ENCODE data around the gene LPCAT1.

Gene LPCAT1

DNA sequence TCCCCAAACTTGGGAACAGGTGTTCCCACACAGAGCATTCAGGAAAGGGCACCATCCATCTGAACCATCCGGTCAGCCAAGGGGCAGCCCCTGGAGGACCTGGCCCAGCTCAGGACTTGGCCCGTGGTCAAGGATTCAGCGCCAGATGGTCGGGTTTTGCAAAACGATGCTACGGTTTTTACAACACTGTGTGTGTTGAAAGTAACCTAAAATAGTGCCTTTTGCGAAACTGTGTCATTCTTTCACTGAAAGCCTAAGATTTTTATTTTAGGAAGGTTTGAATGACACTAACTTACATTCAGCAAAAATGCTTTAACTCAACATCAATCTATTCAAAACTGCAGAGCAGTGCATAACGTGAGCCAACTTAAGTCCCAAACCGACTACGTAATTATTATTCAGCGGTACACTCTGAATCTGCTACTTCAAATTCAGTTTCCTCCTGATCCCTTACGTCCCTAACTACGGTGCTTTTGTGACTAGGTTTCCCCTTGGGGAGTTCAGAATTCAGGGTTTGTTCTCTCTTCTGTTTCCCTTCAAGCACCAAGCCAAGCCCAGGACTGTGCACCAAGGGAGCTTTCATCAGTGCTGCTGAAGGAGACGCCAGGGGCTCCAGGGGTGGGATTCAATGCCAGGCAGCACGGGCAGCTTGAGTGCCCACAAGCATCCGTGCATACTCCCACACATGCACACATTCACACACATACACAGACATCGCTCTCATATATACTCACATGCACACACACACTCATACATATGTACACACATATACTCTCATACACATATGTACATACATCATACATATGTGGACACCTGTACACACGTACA lies 25.8 kb downstream of the LPCAT1 start:
- TF ChIP-seq ZNF274 (IDR thresholded peaks at IDR 0.05; ENCODE audit: low read depth, low read length), result no peak
- TF ChIP-seq SUZ12 (IDR thresholded peaks at IDR 0.05; ENCODE audit: extremely low read depth, insufficient read depth, insufficient read length), result no peak
- no peak for TF ChIP-seq YY1 (IDR thresholded peaks at IDR 0.05; ENCODE audit: insufficient read depth, insufficient read length)
- Histone ChIP-seq H3K4me3 (ENCODE audit: insufficient read length, low read depth) (no peak overlapping the region), H3K27me3 (ENCODE audit: insufficient read depth, insufficient read length) (no peaks in the 10 kb centered on the region), H3K9ac (ENCODE audit: insufficient read length, low read depth) (no peak overlapping the region), H3K36me3 (ENCODE audit: insufficient read depth, insufficient read length, low read length) (peaks cover 77% of the 10 kb centered on the region), H3K4me1 (ENCODE audit: insufficient read depth, insufficient read length) (peaks cover 11% of the 10 kb centered on the region), H3K9me3 (ENCODE audit: insufficient read depth, low read length) (no peaks in the 10 kb centered on the region)
- DNase-seq (ENCODE audit: low read depth, low spot score), result no peak

DNA sequence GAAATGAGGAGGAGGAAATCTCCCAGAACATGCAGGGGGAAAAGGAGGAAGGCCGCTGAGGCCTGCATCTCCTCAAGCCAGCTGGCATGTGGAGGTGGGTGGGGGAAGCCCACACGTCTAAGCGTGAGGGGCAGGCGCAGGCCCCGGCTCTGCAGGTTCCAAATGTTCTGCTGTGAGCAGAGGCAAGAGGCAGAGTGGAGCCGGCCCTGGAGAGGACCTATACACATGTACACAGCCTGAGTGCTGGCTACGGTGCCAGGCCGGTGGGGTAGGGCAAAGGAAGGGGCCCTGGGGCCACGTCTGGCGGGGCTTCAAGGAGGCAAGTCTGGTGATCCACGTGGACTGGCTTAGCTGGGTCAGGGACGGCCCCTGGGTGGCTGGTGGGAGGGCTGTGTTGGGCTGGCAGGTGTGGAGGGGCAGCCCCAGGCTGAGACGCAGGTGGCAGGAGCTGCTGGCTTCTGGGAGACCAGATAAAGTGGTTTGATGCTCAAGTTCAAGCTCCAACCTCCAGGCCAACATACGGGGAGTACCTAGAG lies 26.4 kb downstream of the LPCAT1 start:
- Histone ChIP-seq H3K27me3 (ENCODE audit: insufficient read depth, insufficient read length) (no peaks in the 10 kb centered on the region), H3K4me1 (ENCODE audit: insufficient read depth, insufficient read length) (peaks cover 8% of the 10 kb centered on the region), H3K9ac (ENCODE audit: insufficient read length, low read depth) (no peak overlapping the region), H3K9me3 (ENCODE audit: insufficient read depth, low read length) (no peaks in the 10 kb centered on the region), H3K36me3 (ENCODE audit: insufficient read depth, insufficient read length, low read length) (peaks cover 84% of the 10 kb centered on the region), H3K4me3 (ENCODE audit: insufficient read length, low read depth) (no peak overlapping the region)
- no peak for DNase-seq (ENCODE audit: low read depth, low spot score)
- TF ChIP-seq YY1 (IDR thresholded peaks at IDR 0.05; ENCODE audit: insufficient read depth, insufficient read length), result no peak
- no peak for TF ChIP-seq ZNF274 (IDR thresholded peaks at IDR 0.05; ENCODE audit: low read depth, low read length)
- TF ChIP-seq SUZ12 (IDR thresholded peaks at IDR 0.05; ENCODE audit: extremely low read depth, insufficient read depth, insufficient read length), result no peak

DNA sequence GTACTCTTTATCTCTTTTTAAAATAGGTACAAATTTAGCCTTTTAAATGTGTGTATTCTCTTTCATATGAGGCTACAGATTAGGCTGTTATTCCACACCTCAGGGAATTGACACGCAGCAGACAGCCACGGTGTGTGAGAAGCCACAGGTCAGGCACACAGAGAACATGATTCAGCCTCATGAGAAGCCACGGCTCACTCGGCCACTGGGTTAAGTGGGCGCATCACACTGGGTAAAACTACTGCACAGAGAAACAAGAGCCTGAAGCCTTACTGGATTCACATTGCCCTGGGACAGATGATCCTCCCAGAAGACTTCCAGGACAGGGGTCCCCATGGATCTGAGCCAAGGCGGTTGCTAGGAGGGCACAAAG lies 28.2 kb downstream of the LPCAT1 start:
- no peak for TF ChIP-seq YY1 (IDR thresholded peaks at IDR 0.05; ENCODE audit: insufficient read depth, insufficient read length)
- TF ChIP-seq ZNF274 (IDR thresholded peaks at IDR 0.05; ENCODE audit: low read depth, low read length), result no peak
- no peak for TF ChIP-seq SUZ12 (IDR thresholded peaks at IDR 0.05; ENCODE audit: extremely low read depth, insufficient read depth, insufficient read length)
- H3K4me3 ChIP-seq (ENCODE audit: insufficient read length, low read depth), result no peak overlapping the region
- H3K9me3 ChIP-seq (ENCODE audit: insufficient read depth, low read length), result no peaks in the 10 kb centered on the region
- DNase-seq (ENCODE audit: low read depth, low spot score), result no peak
- H3K9ac ChIP-seq (ENCODE audit: insufficient read length, low read depth), result no peak overlapping the region
- no peaks in the 10 kb centered on the region for H3K27me3 ChIP-seq (ENCODE audit: insufficient read depth, insufficient read length)
- H3K36me3 ChIP-seq (ENCODE audit: insufficient read depth, insufficient read length, low read length), result peaks cover 87% of the 10 kb centered on the region
- H3K4me1 ChIP-seq (ENCODE audit: insufficient read depth, insufficient read length), result no peaks in the 10 kb centered on the region

DNA sequence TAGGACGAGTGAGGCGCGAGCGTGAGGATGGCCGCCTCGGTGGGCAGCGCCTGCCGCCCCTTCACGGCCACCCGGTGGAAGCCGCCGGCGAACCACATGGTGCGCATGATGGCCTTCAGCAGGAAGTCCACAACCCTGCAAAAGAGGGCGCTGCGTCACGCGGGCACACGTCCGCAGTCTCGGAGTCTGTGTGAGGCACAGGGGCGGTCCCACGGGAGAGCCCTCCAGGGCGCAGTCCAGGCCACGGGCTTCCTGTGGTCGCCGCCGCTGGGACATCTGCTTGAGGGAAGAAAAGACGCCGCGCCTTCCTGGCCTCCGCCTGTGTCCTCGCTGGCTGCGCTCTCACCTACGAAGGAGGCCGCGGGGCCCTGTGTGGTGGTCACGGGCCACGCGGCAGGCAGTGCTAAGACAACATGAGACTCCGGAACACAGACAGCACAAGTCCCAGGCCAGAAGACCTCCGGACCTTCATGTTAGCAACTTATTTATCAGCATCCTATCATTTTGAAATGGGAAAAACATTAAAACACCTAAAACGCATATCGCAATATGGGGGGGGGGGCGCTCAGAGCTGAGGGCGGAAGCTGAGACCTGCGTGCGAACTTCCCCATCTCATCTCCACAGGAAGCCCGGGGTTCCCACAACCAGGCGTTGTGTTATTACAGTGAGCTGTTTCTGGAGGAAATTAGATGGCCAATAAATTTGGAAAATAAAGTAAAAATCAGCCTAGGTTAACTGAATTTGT lies 28.8 kb downstream of the LPCAT1 start:
- no peak for TF ChIP-seq ZNF274 (IDR thresholded peaks at IDR 0.05; ENCODE audit: low read depth, low read length)
- TF ChIP-seq YY1 (IDR thresholded peaks at IDR 0.05; ENCODE audit: insufficient read depth, insufficient read length), result no peak
- TF ChIP-seq SUZ12 (IDR thresholded peaks at IDR 0.05; ENCODE audit: extremely low read depth, insufficient read depth, insufficient read length), result no peak
- H3K4me1 ChIP-seq (ENCODE audit: insufficient read depth, insufficient read length), result no peaks in the 10 kb centered on the region
- no peaks in the 10 kb centered on the region for H3K9me3 ChIP-seq (ENCODE audit: insufficient read depth, low read length)
- no peak overlapping the region for H3K4me3 ChIP-seq (ENCODE audit: insufficient read length, low read depth)
- H3K9ac ChIP-seq (ENCODE audit: insufficient read length, low read depth), result no peak overlapping the region
- H3K36me3 ChIP-seq (ENCODE audit: insufficient read depth, insufficient read length, low read length), result peaks cover 87% of the 10 kb centered on the region
- no peak for DNase-seq (ENCODE audit: low read depth, low spot score)
- H3K27me3 ChIP-seq (ENCODE audit: insufficient read depth, insufficient read length), result no peaks in the 10 kb centered on the region

DNA sequence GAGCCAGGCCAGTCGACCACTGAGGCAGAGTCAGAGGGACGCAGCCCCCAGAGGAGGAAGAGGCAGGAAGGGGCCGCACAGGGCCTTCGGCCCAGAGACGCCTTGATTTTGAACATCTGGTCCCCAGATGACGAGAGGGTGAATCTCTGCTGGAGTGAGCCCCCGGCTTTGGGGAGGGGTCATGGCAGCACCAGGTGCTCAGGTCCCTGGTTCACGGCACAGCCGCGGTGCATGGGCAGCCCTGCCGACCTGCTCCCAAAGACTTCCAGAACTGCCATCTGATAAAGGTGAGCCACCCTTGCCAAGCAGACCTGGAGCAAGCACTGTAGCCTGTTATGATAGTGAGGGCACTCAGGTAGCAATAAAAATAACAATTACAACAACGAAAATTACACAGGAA lies 29.8 kb downstream of the LPCAT1 start:
- H3K4me1 ChIP-seq (ENCODE audit: insufficient read depth, insufficient read length), result no peaks in the 10 kb centered on the region
- peaks cover 89% of the 10 kb centered on the region for H3K36me3 ChIP-seq (ENCODE audit: insufficient read depth, insufficient read length, low read length)
- no peak overlapping the region for H3K4me3 ChIP-seq (ENCODE audit: insufficient read length, low read depth)
- H3K27me3 ChIP-seq (ENCODE audit: insufficient read depth, insufficient read length), result no peaks in the 10 kb centered on the region
- H3K9ac ChIP-seq (ENCODE audit: insufficient read length, low read depth), result no peak overlapping the region
- no peak for DNase-seq (ENCODE audit: low read depth, low spot score)
- no peak for TF ChIP-seq YY1 (IDR thresholded peaks at IDR 0.05; ENCODE audit: insufficient read depth, insufficient read length)
- no peaks in the 10 kb centered on the region for H3K9me3 ChIP-seq (ENCODE audit: insufficient read depth, low read length)

DNA sequence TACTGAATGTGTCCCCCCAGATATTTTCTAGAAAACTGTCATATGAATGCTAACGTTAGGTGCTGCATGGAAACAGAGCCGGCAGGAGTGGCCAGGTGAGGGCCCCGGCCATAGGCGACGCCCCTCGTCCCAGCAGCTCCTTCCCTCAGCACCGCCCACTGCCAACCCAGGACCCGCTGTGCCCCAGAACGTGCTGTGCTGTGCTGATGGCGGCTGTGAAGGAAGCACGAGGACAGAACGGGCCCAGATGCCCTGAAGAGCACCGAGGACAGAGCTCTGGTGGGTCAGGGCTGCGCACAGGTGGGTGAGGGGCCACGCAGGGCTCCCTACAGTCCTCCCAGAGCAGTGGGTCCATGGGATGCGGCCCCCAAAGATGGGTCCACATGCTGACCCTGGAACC lies 30.3 kb downstream of the LPCAT1 start:
- Histone ChIP-seq H3K9ac (ENCODE audit: insufficient read length, low read depth) (no peak overlapping the region), H3K36me3 (ENCODE audit: insufficient read depth, insufficient read length, low read length) (peaks cover 90% of the 10 kb centered on the region), H3K4me1 (ENCODE audit: insufficient read depth, insufficient read length) (no peaks in the 10 kb centered on the region), H3K9me3 (ENCODE audit: insufficient read depth, low read length) (no peaks in the 10 kb centered on the region), H3K4me3 (ENCODE audit: insufficient read length, low read depth) (no peak overlapping the region), H3K27me3 (ENCODE audit: insufficient read depth, insufficient read length) (no peaks in the 10 kb centered on the region)
- no peak for DNase-seq (ENCODE audit: low read depth, low spot score)
- no peak for TF ChIP-seq ZNF274 (IDR thresholded peaks at IDR 0.05; ENCODE audit: low read depth, low read length)
- no peak for TF ChIP-seq SUZ12 (IDR thresholded peaks at IDR 0.05; ENCODE audit: extremely low read depth, insufficient read depth, insufficient read length)
- no peak for TF ChIP-seq YY1 (IDR thresholded peaks at IDR 0.05; ENCODE audit: insufficient read depth, insufficient read length)

DNA sequence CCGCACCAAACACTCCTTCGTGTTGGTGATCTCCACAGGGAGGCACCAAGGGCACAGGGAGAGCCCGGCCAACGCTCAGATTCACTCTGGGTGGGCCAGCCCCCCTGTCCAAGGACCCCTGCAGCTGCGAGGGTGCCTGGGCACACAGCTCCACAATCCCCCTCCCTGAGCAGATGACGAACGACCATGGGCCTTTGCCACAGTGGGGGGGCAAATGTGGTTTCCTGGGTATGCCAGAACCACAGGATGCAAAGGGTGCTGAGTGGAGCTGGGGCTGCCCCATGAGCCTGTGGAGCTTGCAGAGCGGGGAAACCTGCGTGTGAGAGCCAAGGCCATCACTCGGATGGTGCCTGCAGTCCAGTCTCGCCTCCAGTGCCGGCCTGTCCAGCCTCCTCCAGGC lies 31.0 kb downstream of the LPCAT1 start:
- no peaks in the 10 kb centered on the region for H3K27me3 ChIP-seq (ENCODE audit: insufficient read depth, insufficient read length)
- peaks cover 92% of the 10 kb centered on the region for H3K36me3 ChIP-seq (ENCODE audit: insufficient read depth, insufficient read length, low read length)
- no peaks in the 10 kb centered on the region for H3K9me3 ChIP-seq (ENCODE audit: insufficient read depth, low read length)
- DNase-seq (ENCODE audit: low read depth, low spot score), result no peak
- TF ChIP-seq YY1 (IDR thresholded peaks at IDR 0.05; ENCODE audit: insufficient read depth, insufficient read length), result no peak
- no peak for TF ChIP-seq ZNF274 (IDR thresholded peaks at IDR 0.05; ENCODE audit: low read depth, low read length)
- TF ChIP-seq SUZ12 (IDR thresholded peaks at IDR 0.05; ENCODE audit: extremely low read depth, insufficient read depth, insufficient read length), result no peak
- no peaks in the 10 kb centered on the region for H3K4me1 ChIP-seq (ENCODE audit: insufficient read depth, insufficient read length)
- no peak overlapping the region for H3K4me3 ChIP-seq (ENCODE audit: insufficient read length, low read depth)
- H3K9ac ChIP-seq (ENCODE audit: insufficient read length, low read depth), result no peak overlapping the region
